Subcutaneous adipose tissue (tissue), 4 donors: ENCODE results near the gene UBALD1. TPM values are rescaled to one million over a fixed set of nuclear protein-coding genes. Genes with fewer than 3 reads are reported as not detected.

Experiments
- total RNA-seq, 4 donors: library from RNA; depleted of rRNA; stranded (reverse); fragments of >200 nt; gene quantifications; one replicate each; pipeline ENCODE4 v1.1.0, GENCODE V29; 2016
- TF ChIP-seq, protein P1 (sequence below): fragments of 450-650 bp; IDR thresholded peaks from one replicate; pipeline ENCODE4 v1.5.1; 2016; ENCODE audit warnings: low read depth, mild to moderate bottlenecking, control low read depth, antibody characterized with exemption, moderate library complexity

UBALD1 gene
- total RNA-seq, 4 donors from 2014 or later: 1.7 to 7.0 (median 4.2) TPM

DNA sequence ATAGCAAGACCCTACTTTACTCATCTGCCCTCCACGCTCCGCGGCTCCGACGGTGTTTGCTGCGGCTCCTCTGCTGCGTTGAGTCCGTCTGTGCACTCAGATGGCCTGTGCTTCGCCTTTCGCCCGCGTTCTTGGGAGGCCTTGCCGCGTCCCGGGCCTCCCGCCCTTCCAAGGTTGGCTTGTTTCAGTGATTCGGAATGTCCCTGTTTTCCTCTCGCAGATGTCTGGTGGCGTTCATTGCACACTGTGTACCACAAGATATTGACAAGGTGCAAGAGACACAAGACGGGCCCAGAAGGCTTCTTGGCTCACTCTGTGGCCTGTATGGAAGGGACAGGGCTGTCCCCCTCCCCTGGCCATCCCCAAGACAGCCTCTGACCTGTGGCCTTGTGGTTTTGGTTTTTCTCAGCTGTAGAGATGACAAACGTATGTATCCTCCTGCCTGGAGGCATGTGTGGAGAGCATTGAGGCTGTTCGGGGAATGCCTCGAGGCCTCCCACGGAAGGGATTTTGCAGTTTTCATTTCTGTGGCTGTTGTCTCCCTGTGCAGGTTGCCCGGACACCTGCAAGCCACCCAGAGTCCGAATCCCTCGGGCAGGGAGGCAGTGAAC is 25.3 kb upstream of the UBALD1 start:
- TF ChIP-seq, protein P1, sequence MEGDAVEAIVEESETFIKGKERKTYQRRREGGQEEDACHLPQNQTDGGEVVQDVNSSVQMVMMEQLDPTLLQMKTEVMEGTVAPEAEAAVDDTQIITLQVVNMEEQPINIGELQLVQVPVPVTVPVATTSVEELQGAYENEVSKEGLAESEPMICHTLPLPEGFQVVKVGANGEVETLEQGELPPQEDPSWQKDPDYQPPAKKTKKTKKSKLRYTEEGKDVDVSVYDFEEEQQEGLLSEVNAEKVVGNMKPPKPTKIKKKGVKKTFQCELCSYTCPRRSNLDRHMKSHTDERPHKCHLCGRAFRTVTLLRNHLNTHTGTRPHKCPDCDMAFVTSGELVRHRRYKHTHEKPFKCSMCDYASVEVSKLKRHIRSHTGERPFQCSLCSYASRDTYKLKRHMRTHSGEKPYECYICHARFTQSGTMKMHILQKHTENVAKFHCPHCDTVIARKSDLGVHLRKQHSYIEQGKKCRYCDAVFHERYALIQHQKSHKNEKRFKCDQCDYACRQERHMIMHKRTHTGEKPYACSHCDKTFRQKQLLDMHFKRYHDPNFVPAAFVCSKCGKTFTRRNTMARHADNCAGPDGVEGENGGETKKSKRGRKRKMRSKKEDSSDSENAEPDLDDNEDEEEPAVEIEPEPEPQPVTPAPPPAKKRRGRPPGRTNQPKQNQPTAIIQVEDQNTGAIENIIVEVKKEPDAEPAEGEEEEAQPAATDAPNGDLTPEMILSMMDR: no peak

DNA sequence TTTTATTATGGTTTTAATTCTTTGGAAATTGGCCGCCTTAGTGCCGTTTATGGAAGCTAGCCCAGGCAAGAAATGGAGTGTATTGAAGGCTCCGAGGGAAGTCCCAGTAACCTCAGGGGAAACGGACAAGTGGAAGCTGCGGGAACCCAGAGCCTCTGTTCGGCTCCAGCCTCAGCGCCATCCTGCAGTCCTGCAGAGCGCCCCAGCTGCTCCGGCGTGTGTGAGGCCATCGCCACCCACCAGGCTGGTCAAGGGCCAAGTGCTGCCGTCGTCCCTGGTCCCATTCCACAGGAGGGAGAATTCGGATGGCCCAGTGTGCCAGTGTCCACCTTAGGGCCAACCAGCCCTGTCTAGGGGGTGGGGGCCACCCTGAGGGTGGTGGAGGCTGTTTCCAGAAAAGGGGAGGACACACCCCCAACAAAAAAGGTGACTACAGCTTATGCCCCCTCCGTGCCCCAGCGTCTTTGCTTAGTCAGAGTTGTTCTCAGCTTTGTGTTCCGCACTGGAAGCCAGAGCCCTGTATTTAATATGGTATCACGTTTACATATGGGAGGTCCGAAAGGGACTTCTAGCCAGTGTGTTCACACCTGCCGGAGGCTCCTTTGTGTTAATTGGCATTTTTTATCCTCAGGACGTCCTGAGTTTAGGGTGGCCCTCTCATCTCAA is 22.9 kb upstream of the UBALD1 start:
- TF ChIP-seq, protein P1: no peak

DNA sequence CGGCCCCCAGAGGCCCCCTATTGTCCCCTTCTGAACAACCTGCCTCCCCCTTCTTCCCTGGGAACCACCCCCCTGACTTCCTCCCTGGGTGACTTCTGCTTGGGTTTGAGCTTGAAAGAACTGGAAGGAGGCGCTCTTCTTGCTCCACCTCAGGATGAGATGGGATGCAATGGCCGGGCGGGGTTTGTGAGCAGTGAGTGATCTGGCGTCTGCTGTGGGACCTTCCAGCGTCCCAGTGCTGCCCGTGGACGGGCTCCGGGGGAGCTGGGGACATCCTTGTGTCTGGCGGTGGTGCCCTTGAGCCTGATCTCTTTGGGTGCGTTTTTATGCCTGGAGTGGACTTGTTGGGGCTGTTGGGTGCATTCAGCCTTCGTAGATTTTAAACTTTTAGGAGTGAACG is 21.5 kb upstream of the UBALD1 start:
- TF ChIP-seq, protein P1: no peak

DNA sequence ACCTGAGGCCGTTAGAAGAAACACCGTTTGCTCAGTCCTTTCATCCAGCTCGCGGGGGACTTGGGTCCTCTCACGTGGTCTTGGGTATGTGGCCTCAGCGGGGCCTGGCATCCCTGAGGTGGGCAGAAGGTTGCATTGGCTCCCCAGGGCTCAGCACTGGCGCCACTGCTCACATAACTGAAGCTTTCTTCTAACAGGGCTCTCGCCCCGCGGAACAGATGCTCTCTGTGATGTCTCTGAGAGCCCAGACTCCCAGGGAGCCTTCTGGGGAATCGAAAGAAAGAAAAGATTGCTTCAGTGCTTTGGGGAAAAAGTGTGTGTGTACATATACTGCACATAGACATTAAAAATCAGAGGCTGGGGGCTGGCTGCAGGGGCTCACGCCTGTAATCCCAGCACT is 20.1 kb upstream of the UBALD1 start:
- TF ChIP-seq, protein P1: no peak

DNA sequence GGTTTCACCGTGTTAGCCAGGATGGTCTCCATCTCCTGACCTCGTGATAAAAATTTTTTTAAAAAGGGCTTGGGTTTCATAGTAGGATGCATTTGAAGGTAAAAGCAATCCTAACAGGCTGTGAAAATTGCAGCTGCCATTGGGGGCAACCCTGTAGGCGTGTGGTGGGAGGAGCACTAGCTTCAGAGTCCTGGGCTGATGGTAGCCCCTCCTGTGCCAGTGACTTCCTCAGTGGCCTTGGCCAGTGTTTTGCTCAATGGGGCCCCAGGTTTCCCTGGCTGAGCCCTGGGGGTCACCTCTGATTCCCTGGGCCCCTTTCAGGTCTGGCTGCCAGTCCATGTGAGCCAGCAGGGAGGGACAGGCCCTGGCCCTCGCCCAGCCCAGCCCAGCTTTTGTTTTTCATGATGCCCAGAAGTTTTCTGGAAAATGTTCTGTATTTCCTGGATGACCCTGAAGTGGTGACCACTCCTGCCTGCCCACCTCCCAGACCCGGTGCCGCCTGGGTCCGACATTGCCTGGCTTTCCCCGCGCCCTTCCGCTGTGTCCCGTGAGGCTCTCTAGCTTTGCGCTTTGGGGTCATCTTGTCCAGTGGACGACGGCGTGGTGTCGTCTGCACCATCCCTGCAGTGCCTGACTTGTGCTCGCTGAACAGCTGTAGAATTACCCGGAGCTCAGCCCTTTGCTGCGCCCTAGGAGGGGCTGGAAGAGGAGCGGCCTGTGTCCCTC is 19.4 kb upstream of the UBALD1 start:
- TF ChIP-seq, protein P1: no peak

DNA sequence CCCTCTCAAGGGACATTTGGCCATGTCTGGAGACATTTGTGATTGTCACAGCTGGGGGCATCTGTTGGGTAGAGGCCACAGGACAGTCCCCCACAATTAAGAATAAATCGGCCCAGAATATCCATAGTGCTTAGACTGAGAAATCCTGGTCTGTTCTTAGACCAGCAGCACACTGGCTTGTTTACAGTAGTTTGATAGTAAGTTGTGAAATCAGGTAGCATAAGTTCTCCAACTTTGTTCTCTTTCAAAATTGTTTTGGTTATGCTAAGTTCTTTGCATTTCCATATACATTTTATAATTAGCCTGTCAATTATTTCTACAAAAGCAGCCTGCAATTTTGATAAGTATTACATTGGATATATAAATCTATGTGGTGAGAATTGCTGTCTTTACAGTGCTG is 16.8 kb upstream of the UBALD1 start:
- TF ChIP-seq, protein P1: no peak

DNA sequence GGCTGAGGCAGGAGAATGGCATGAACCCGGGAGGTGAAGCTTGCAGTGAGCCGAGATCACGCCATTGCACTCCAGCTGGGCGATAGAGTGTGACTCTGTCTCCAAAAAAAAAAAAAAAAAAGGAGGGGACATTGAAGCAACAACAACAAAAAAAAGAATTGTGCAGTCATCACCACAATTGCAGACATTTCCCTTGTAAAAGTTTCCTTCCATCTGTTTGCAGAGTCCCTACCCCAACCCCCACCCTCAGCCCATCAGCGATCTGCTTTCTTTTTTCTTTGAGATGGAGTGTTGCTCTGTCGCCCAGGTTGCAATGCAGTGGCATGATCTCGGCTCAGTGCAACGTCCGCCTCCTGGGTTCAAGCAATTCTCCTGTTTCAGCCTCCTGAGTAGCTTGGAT is 13.6 kb upstream of the UBALD1 start:
- TF ChIP-seq, protein P1: no peak
